Measurements from ENCODE around the gene RGPD4.
"Not testable (repeated sequence)": the region's sequence is repeated elsewhere in the genome, so short reads cannot be mapped to it uniquely, and the experiment has no call there.

DNA sequence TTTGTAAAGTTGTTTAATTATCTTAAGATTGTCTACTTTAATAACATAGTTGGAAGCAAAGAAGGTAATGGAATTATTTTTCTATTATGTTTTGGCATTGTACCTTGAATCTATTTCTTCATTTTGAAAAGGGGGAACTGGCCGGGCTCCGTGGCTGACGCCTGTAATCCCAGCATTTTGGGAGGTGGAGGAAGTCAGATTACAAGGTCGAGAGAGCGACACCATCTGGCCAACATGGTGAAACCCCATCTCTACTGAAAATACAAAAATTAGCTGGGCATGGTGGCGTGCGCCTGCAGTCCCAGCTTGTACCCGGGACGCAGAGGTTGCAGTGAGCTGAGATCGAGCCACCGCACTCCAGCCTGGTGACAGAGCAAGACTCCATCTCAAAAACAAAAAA, 6.9 kb downstream of the RGPD4 start:
- TF ChIP-seq, protein P1, sequence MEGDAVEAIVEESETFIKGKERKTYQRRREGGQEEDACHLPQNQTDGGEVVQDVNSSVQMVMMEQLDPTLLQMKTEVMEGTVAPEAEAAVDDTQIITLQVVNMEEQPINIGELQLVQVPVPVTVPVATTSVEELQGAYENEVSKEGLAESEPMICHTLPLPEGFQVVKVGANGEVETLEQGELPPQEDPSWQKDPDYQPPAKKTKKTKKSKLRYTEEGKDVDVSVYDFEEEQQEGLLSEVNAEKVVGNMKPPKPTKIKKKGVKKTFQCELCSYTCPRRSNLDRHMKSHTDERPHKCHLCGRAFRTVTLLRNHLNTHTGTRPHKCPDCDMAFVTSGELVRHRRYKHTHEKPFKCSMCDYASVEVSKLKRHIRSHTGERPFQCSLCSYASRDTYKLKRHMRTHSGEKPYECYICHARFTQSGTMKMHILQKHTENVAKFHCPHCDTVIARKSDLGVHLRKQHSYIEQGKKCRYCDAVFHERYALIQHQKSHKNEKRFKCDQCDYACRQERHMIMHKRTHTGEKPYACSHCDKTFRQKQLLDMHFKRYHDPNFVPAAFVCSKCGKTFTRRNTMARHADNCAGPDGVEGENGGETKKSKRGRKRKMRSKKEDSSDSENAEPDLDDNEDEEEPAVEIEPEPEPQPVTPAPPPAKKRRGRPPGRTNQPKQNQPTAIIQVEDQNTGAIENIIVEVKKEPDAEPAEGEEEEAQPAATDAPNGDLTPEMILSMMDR (IDR thresholded peaks at IDR 0.05), result not testable (repeated sequence)
- TF ChIP-seq POLR2A (IDR thresholded peaks at IDR 0.05), result not testable (repeated sequence)
